GM21717 (cell line): ENCODE measurements around the gene KRT77.

Source experiments
- ATAC-seq: cut with Tn5 transposase; IDR thresholded peaks from one replicate; pipeline ENCODE4 v1.9.1; 2021; ENCODE audit warnings: mild to moderate bottlenecking, moderate library complexity; ENCODE audit not compliant: unreplicated experiment

The KRT77 gene

GRCh38 chr12:52659395-52659794 lies 43.9 kb downstream of the KRT77 start:
- no peak for ATAC-seq

GRCh38 chr12:52658196-52658595 lies 45.1 kb downstream of the KRT77 start:
- ATAC-seq: no peak

GRCh38 chr12:52657250-52657902 lies 45.9 kb downstream of the KRT77 start:
- no peak for ATAC-seq

- ATAC-seq: no peak
Measured at GRCh38 chr12:52656616-52657015, 46.7 kb downstream of the KRT77 start.

GRCh38 chr12:52655720-52656124 lies 47.6 kb downstream of the KRT77 start:
- ATAC-seq: no peak

GRCh38 chr12:52655251-52655650 lies 48.1 kb downstream of the KRT77 start:
- no peak for ATAC-seq

GRCh38 chr12:52651726-52652261 lies 51.5 kb downstream of the KRT77 start, which contains the start of gene KRT2:
KRT2 (minus strand) TSS chr12:52652211; CDS start chr12:52652142, 69 bp downstream.
- no peak for ATAC-seq

GRCh38 chr12:52650520-52651081 lies 52.7 kb downstream of the KRT77 start:
- no peak for ATAC-seq

GRCh38 chr12:52649066-52649465 lies 54.3 kb downstream of the KRT77 start:
- ATAC-seq: no peak

GRCh38 chr12:52648012-52648550 lies 55.2 kb downstream of the KRT77 start:
- ATAC-seq: no peak

GRCh38 chr12:52647601-52648000 lies 55.7 kb downstream of the KRT77 start:
- no peak for ATAC-seq

GRCh38 chr12:52646613-52647012 lies 56.7 kb downstream of the KRT77 start:
- ATAC-seq: no peak

- no peak for ATAC-seq
Measured at GRCh38 chr12:52645982-52646381, 57.3 kb downstream of the KRT77 start.

GRCh38 chr12:52645120-52645761 lies 58.1 kb downstream of the KRT77 start:
- no peak for ATAC-seq

- no peak for ATAC-seq
Measured at GRCh38 chr12:52644078-52644415, 59.3 kb downstream of the KRT77 start.

GRCh38 chr12:52643233-52644077 lies 59.9 kb downstream of the KRT77 start:
- ATAC-seq: no peak

- no peak for ATAC-seq
Measured at GRCh38 chr12:52641468-52641867, 61.9 kb downstream of the KRT77 start.
